HepG2 (cell line): Measurements from ENCODE around the gene EI24. TPM values are rescaled to one million over a fixed set of nuclear protein-coding genes. Genes with fewer than 3 reads are reported as not detected.

ENCODE experiments used
- CBFB ChIP-seq: sonication (generic); formaldehyde crosslinking; IDR thresholded peaks from 2 replicates; pipeline ENCODE4 v1.4.0; 2020; ENCODE audit warnings: missing genetic modification reagents
- ISL2 ChIP-seq: sonication (generic); formaldehyde crosslinking; IDR thresholded peaks from 2 replicates; pipeline ENCODE4 v1.5.0; 2020; ENCODE audit warnings: missing genetic modification reagents
- MED8 ChIP-seq: sonication (generic); formaldehyde crosslinking; IDR thresholded peaks from 2 replicates; pipeline ENCODE4 v1.8.1; 2023; ENCODE audit warnings: mild to moderate bottlenecking, missing genetic modification reagents; ENCODE audit not compliant: insufficient replicate concordance
- MEIS1 ChIP-seq: sonication (generic); formaldehyde crosslinking; IDR thresholded peaks from 2 replicates; pipeline ENCODE4 v1.9.0; 2021; ENCODE audit warnings: mild to moderate bottlenecking, missing genetic modification reagents, moderate library complexity, borderline replicate concordance
- MYNN ChIP-seq: sonication (generic); formaldehyde crosslinking; IDR thresholded peaks from 2 replicates; pipeline ENCODE4 v1.4.0; 2020; ENCODE audit warnings: mild to moderate bottlenecking, low read depth, missing genetic modification reagents
- PAF1 ChIP-seq: IDR thresholded peaks from 2 replicates; pipeline ENCODE4 v1.6.1; 2016; ENCODE audit warnings: missing genetic modification reagents, missing compliant biosample characterization
- PCBP1 ChIP-seq: fragments of 200-400 bp; formaldehyde crosslinking; IDR thresholded peaks from 2 replicates; pipeline ENCODE4 v1.6.1; 2017; ENCODE audit warnings: mild to moderate bottlenecking, low read depth, low read length, borderline replicate concordance
- SP140L ChIP-seq: sonication (generic); formaldehyde crosslinking; IDR thresholded peaks from 2 replicates; pipeline ENCODE4 v1.4.0; 2020; ENCODE audit warnings: missing genetic modification reagents, borderline replicate concordance
- SRY ChIP-seq: sonication (generic); formaldehyde crosslinking; IDR thresholded peaks from 2 replicates; pipeline ENCODE4 v1.8.0; 2022; ENCODE audit warnings: mild to moderate bottlenecking, missing genetic modification reagents
- ZBTB42 ChIP-seq: sonication (generic); formaldehyde crosslinking; IDR thresholded peaks from 2 replicates; pipeline ENCODE4 v1.5.0; 2020; ENCODE audit warnings: mild to moderate bottlenecking, missing genetic modification reagents
- ZNF121 ChIP-seq: sonication (generic); formaldehyde crosslinking; IDR thresholded peaks from 2 replicates; pipeline ENCODE4 v1.5.0; 2020; ENCODE audit warnings: mild to moderate bottlenecking, missing genetic modification reagents
- ZNF296 ChIP-seq: sonication (generic); formaldehyde crosslinking; conservative IDR thresholded peaks from 2 replicates; pipeline ENCODE4 v1.5.0; 2020; ENCODE audit warnings: mild to moderate bottlenecking, missing genetic modification reagents
- ZNF569 ChIP-seq: sonication (generic); formaldehyde crosslinking; IDR thresholded peaks from 2 replicates; pipeline ENCODE4 v1.5.0; 2020; ENCODE audit warnings: mild to moderate bottlenecking, missing genetic modification reagents, moderate library complexity, borderline replicate concordance
- ZNF607 ChIP-seq: sonication (generic); formaldehyde crosslinking; IDR thresholded peaks from 2 replicates; pipeline ENCODE4 v1.5.1; 2020; ENCODE audit warnings: missing genetic modification reagents, mild to moderate bottlenecking, borderline replicate concordance
- ZNF709 ChIP-seq: sonication (generic); formaldehyde crosslinking; IDR thresholded peaks from 2 replicates; pipeline ENCODE4 v1.5.0; 2020; ENCODE audit warnings: mild to moderate bottlenecking, missing genetic modification reagents
- ZNF878 ChIP-seq: sonication (generic); formaldehyde crosslinking; IDR thresholded peaks from 2 replicates; pipeline ENCODE4 v1.8.1; 2023; ENCODE audit warnings: mild to moderate bottlenecking, missing genetic modification reagents, moderate library complexity
- polyA plus RNA-seq, 8 experiments: library from polyadenylated mRNA; depleted of rRNA in 3 of 8; stranded (reverse) in 7 of 8; unstranded in 1 of 8; fragments of >200 nt; fragmentation: Illumina TruSeq in 4 of 8; extraction: Trizol in 4 of 8; gene quantifications; 2 replicates each; pipeline versions ENCODE4 v1.2.1 to v1.2.3, GENCODE V29; 2011 to 2016; ENCODE audit warnings: low read depth in 4 of 8, missing spikeins in 1 of 8, mixed read lengths in 1 of 8; ENCODE audit not compliant: insufficient read depth in 1 of 8
- total RNA-seq, 5 experiments: library from RNA; depleted of rRNA; stranded (reverse); fragments of >200 nt; fragmentation: Illumina TruSeq; extraction: Trizol; gene quantifications; 2 replicates each; pipeline ENCODE4 v1.2.3, GENCODE V29; 2016; ENCODE audit warnings: low read depth in 1 of 5
- TF ChIP-seq, protein P1 (sequence below): IDR thresholded peaks from 2 replicates; pipeline ENCODE4 v1.4.0; 2020; ENCODE audit warnings: mild to moderate bottlenecking, missing genetic modification reagents
- TF ChIP-seq, protein P2 (sequence below), 2 experiments: fragments of 450-650 bp in 1 of 2; sonication (generic) in 1 of 2; formaldehyde crosslinking; IDR thresholded peaks; 2 replicates each; pipeline versions ENCODE4 v1.5.0 to v1.8.0; 2020 to 2022; ENCODE audit warnings: mild to moderate bottlenecking in 1 of 2, missing genetic modification reagents in 1 of 2
- TF ChIP-seq, protein P3 (sequence below): sonication (generic); formaldehyde crosslinking; conservative IDR thresholded peaks from 2 replicates; pipeline ENCODE4 v1.8.0; 2022; ENCODE audit warnings: missing genetic modification reagents
- TF ChIP-seq, protein P4 (sequence below): sonication (generic); formaldehyde crosslinking; IDR thresholded peaks from 2 replicates; pipeline ENCODE4 v1.9.0; 2021; ENCODE audit warnings: missing genetic modification reagents, mild to moderate bottlenecking, borderline replicate concordance
- TF ChIP-seq, protein P5 (sequence below): sonication (generic); formaldehyde crosslinking; IDR thresholded peaks from 2 replicates; pipeline ENCODE4 v1.8.1; 2023; ENCODE audit warnings: mild to moderate bottlenecking, missing genetic modification reagents, borderline replicate concordance

The EI24 gene
- total and polyA plus RNA-seq, 2 of the 13 experiments (the other 11 are each of a cell fraction or from before 2014, with no cell fraction given) = 84.7 to 126 TPM

DNA sequence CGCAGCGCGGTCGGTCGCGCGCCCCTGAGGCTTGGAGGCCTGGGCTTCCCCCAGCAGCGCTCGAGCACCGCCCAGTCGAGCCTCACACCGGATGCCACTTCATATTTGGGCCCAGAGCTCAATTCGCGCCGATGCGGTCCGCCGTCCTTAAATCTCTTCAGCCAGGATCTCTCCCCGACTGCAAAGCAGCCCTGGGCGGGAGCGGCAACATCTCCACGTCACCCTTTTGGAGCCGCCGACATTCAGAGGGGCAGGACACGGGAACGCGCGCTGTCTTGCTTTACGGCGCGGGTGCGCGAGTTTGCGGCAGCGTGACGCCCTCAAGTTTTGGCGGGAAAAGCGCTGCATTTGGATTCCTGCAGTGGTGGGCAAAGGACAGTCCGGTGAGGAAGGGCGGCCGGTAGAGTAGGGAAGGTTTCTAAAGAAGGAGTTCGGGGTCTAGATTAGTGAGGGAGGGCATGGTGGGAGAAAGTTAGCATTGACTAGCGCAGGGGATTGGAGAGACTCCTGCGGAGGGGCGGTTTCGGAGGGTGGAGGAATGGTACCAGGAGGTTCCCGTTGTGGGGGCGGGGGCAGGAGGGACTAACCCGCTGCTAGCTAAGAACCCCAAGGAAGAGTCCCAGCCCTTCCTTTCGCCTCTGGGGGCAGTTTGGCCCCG lies 56.5 kb downstream of the EI24 start (continued):
- TF ChIP-seq, protein P1, sequence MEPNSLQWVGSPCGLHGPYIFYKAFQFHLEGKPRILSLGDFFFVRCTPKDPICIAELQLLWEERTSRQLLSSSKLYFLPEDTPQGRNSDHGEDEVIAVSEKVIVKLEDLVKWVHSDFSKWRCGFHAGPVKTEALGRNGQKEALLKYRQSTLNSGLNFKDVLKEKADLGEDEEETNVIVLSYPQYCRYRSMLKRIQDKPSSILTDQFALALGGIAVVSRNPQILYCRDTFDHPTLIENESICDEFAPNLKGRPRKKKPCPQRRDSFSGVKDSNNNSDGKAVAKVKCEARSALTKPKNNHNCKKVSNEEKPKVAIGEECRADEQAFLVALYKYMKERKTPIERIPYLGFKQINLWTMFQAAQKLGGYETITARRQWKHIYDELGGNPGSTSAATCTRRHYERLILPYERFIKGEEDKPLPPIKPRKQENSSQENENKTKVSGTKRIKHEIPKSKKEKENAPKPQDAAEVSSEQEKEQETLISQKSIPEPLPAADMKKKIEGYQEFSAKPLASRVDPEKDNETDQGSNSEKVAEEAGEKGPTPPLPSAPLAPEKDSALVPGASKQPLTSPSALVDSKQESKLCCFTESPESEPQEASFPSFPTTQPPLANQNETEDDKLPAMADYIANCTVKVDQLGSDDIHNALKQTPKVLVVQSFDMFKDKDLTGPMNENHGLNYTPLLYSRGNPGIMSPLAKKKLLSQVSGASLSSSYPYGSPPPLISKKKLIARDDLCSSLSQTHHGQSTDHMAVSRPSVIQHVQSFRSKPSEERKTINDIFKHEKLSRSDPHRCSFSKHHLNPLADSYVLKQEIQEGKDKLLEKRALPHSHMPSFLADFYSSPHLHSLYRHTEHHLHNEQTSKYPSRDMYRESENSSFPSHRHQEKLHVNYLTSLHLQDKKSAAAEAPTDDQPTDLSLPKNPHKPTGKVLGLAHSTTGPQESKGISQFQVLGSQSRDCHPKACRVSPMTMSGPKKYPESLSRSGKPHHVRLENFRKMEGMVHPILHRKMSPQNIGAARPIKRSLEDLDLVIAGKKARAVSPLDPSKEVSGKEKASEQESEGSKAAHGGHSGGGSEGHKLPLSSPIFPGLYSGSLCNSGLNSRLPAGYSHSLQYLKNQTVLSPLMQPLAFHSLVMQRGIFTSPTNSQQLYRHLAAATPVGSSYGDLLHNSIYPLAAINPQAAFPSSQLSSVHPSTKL (CRISPR knock-in tag) = peak; percentile 62
- TF ChIP-seq, protein P2, sequence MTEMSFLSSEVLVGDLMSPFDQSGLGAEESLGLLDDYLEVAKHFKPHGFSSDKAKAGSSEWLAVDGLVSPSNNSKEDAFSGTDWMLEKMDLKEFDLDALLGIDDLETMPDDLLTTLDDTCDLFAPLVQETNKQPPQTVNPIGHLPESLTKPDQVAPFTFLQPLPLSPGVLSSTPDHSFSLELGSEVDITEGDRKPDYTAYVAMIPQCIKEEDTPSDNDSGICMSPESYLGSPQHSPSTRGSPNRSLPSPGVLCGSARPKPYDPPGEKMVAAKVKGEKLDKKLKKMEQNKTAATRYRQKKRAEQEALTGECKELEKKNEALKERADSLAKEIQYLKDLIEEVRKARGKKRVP (CRISPR knock-in tag; IDR thresholded peaks at IDR 0.05) = peak in 1 of 2 experiments; percentile 80; a peak in 2 of 4 replicates
- TF ChIP-seq MED8 (peak; percentile 98), ZNF878 (peak; percentile 59), PAF1 (CRISPR knock-in tag) (no peak), ZNF569 (no peak), ZNF121 (CRISPR knock-in tag) (no peak), ZNF607 (CRISPR knock-in tag) (peak; percentile 94; the same call in 1 of the 2 replicates), SRY (CRISPR knock-in tag) (peak; percentile 89), SP140L (CRISPR knock-in tag) (no peak), ISL2 (CRISPR knock-in tag) (peak; percentile 86), ZNF709 (CRISPR knock-in tag) (peak; percentile 88; the same call in 1 of the 2 replicates), ZBTB42 (CRISPR knock-in tag) (peak; percentile 54; the same call in 1 of the 2 replicates), ZNF296 (CRISPR knock-in tag) (0 out of 2 replicates have a peak, but pooled peaks have one; percentile 44), PCBP1 (peak; percentile 79; the same call in 1 of the 2 replicates), MEIS1 (peak; percentile 93), CBFB (no peak), MYNN (CRISPR knock-in tag) (peak; percentile 67; the same call in 1 of the 2 replicates)
- TF ChIP-seq, protein P3, sequence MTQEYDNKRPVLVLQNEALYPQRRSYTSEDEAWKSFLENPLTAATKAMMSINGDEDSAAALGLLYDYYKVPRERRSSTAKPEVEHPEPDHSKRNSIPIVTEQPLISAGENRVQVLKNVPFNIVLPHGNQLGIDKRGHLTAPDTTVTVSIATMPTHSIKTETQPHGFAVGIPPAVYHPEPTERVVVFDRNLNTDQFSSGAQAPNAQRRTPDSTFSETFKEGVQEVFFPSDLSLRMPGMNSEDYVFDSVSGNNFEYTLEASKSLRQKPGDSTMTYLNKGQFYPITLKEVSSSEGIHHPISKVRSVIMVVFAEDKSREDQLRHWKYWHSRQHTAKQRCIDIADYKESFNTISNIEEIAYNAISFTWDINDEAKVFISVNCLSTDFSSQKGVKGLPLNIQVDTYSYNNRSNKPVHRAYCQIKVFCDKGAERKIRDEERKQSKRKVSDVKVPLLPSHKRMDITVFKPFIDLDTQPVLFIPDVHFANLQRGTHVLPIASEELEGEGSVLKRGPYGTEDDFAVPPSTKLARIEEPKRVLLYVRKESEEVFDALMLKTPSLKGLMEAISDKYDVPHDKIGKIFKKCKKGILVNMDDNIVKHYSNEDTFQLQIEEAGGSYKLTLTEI (CRISPR knock-in tag) = no peak; the same call in 1 of the 2 replicates
- TF ChIP-seq, protein P4, sequence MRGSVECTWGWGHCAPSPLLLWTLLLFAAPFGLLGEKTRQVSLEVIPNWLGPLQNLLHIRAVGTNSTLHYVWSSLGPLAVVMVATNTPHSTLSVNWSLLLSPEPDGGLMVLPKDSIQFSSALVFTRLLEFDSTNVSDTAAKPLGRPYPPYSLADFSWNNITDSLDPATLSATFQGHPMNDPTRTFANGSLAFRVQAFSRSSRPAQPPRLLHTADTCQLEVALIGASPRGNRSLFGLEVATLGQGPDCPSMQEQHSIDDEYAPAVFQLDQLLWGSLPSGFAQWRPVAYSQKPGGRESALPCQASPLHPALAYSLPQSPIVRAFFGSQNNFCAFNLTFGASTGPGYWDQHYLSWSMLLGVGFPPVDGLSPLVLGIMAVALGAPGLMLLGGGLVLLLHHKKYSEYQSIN (CRISPR knock-in tag) = peak; percentile 79; the same call in 1 of the 2 replicates
- TF ChIP-seq, protein P5, sequence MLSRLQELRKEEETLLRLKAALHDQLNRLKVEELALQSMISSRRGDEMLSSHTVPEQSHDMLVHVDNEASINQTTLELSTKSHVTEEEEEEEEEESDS = peak; percentile 62; the same call in 1 of the 2 replicates
